HG02763 (cell line): ENCODE measurements around the gene PWWP2B.
"Not testable (repeated sequence)": the region's sequence is repeated elsewhere in the genome, so short reads cannot be mapped to it uniquely, and the experiment has no call there.

Source experiments
- ATAC-seq: cut with Tn5 transposase; IDR thresholded peaks from one replicate; pipeline ENCODE4 v1.9.1; 2021; ENCODE audit warnings: mild to moderate bottlenecking, moderate library complexity; ENCODE audit not compliant: unreplicated experiment

The PWWP2B gene

DNA sequence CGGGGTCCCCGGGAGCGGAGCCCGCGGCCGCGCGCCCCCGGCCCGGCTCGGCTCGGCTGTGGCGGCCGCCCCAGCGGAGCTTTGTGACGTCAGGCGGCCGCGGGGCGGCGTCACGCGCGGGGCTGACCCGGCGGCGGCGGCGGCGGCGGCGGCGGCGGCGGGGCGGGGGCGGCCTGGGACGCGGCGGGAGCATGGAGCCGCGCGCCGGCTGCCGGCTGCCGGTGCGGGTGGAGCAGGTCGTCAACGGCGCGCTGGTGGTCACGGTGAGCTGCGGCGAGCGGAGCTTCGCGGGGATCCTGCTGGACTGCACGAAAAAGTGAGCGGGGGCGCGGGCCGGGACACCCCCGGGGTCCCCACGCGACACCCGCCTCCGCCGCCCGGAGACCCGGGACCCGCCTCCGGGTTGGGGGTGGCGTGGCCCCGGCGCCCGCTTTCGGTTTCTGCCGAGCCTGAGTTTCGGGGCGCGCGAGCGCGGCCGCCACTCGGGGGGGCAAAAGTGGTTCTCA is at the start of gene PWWP2B:
TSS of gene PWWP2B (plus strand) at position 165 of the 506 bp plus-strand sequence. CDS start at position 192, 27 bp downstream.
- ATAC-seq: peak; percentile 50

DNA sequence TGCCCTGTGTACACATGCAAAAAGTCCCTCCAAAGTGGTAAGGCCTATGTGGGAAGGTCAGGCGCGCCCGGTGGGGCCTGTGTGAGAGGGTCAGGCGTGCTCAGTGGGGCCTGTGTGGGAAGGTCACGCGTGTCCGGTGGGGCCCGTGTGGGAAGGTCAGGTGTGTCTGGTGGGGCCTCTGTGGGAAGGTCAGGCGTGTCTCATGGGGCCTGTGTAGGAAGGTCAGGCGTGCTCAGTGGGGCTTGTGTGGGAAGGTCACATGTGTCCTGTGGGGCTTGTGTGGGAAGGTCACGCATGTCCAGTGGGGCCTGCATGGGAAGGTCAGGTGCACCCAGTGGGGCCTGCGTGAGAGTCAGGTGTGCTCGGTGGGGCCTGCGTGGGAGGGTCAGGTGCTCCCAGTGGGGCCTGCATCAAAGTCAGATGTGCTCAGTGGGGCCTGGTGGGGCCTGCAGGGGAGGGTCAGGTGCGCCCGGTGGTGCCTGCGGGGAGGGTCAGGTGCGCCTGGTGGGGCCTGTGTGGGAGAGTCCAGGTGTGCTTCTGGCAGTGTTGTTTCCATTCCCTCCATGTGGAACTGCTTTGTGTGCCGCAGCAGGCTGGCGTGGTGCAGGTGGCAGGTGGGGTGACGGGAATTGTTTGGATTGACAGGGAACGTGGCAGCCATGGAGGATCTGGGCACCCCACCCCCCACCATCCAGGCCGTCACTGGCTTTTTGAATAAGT is 49.6 kb upstream of the PWWP2B start:
- ATAC-seq: no peak

DNA sequence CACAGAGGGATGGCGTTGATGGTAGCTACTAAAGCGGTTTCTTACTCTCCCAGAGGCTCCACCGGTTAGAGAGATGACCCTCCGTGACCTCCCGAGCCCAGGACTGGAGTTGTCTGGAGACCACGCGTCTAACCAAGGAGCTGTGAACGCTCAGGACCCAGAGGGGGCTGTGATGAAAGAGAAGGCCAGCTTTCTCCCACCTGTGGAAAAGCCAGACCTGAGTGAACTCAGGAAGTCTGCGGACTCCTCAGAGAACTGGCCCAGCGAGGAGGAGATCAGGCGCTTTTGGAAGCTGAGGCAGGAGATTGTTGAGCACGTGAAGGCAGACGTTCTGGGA is 49.1 kb upstream of the PWWP2B start:
- no peak for ATAC-seq

DNA sequence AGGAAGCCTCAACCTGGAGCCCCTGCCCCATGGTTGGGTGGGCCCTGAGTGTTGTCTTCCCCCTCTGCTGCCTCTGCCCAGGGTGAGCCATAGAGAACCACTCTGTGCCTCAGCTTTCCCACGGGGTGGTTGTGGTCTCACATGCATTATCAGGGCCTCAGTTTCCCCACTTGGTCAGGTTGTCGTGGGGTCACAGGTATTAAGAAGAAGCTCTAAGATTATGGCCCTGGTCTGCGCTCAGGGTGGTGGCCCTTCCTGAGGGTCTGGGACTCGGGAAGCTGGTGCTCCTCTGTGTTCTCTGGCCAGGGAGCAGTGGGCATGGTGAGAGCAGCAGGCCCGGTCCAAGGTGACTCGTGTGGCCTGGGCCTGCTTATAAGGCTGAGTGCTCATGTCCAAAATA is 47.2 kb upstream of the PWWP2B start:
- no peak for ATAC-seq

DNA sequence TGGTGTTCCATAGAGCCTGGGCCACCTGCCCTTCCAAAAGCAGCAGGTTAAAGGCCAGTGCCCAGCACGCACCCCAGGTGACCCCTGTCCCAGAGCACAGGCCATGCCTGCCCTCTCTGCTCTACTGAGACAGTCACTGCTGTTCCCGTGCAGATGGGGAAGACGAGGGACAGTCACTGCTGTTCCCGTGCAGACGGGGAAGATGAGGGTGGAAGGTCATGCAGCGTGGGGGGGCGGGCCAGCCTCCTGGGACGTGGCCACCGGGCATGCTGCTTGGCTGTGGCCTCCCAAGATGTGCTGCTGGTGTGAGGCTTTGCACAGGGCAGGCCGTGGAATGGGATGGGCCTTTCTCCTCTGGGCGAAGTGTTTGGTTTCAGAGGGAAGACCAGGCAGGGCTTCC is 46.6 kb upstream of the PWWP2B start:
- ATAC-seq: no peak

DNA sequence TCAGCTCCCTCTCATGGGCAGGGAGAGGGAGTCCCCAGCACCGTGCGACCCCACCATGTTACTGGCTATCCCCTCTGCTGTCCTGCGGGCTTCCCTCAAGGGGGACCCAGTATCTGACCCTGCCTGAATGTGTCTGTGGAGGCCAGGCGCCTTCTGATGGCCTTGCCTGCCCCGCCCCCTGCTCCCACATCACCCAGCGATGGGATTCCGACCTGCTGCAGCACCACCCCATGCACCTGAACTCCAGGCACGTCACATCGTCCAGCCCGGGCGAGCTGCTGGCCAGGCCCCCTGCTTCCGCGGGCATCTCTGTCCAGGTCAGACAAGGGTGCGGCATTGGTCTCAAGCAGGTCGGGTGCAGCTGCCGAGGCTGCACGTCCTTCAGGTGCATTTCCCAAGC is 46.1 kb upstream of the PWWP2B start:
- ATAC-seq: no peak

DNA sequence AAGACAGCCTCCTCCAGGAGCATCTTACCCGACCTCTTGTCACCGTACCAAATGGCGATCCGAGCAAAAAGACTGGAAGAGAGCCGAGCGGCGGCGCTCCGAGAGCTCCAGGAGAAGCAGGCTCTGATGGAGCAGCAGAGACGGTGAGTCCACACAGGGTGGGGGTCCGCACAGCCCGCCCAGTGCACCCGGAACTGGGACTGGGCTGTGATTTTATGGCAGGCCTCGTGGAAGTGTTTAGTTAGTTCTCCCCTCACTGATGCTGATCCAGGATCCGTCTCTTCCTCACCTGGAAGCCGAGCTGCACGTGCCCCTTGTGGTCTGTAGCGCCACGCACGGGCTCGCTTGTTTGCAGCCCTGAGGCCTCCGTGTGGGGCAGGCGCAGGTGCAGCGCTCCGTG is 45.4 kb upstream of the PWWP2B start:
- ATAC-seq: no peak

DNA sequence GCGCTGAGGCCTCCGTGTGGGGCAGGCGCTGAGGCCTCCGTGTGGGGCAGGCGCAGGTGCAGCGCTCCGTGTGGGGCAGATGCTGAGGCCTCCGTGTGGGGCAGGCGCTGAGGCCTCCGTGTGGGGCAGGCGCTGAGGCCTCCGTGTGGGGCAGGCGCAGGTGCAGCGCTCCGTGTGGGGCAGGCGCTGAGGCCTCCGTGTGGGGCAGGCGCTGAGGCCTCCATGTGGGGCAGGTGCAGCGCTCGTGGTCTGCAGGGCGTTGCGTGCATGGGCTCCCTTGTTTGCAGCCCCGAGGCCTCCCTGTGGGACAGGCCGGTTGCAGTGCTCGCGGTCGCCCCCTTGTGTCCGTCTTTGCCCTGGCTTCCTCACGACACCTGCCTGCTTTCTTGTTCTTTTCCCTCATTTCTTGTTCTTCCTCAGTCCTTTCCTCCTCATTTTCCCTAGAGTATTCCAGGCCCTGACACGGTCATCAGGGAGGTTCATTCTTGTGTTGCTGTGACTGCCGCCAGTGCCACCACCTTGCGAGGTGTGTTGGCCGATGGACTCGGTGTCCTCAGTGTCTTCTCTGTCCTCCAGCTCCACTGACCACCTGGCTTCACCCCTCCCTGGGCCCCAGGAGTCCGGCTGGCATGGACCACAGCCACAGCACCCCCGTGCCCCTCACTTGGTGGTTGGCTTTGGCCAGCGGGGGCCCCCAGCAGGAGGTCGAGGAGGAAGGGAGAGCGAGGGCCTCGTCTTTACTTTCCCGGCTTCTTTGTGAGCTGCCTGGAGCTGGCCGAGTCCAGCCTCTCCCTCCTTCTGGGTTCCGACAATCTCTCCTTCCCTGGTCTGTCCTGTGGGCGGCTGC is 44.3 kb upstream of the PWWP2B start:
- not testable (repeated sequence) for ATAC-seq

DNA sequence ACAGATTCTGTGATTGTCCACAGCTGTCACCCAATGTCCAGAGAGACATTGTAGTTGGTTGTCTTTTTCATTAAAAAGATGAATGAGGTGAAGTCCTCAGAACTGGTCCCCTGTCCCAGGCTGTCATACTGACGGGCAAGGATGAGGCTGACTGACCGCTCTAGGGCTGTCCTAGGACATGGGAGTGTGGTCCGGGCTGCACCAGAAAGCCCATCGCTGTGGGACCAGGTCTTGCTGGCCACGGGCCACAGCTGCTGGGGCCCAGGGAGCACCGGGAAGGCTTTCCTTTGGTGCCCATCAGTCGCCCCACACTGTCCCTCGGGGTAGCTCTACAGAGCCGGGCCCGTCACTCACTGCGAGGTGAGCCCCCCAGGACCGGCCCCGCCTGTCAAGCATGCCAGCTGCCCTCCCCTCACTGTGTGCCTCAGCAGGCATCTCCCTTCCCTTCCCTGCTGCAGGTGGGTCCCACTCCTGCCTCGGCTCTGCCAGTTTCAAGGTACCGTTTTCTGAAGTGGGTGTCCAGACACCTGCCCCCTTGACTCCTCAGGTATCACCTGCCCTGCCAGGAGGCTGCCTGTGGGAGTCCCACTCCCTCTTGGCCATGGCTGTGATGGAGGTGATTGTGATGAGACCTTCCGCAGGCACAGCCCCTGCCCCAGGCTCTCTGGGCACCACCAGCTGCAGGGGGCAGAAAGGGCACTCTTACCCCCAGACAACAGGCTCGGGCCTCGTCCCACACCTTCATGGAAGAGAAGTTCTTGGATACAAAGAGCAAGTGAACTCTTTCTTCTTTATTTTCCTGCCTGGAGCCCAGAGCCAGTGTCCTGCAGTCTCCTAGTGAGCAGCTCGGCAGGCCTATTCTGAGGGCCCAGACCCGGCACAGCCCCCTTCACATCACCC is 43.3 kb upstream of the PWWP2B start:
- no peak for ATAC-seq

DNA sequence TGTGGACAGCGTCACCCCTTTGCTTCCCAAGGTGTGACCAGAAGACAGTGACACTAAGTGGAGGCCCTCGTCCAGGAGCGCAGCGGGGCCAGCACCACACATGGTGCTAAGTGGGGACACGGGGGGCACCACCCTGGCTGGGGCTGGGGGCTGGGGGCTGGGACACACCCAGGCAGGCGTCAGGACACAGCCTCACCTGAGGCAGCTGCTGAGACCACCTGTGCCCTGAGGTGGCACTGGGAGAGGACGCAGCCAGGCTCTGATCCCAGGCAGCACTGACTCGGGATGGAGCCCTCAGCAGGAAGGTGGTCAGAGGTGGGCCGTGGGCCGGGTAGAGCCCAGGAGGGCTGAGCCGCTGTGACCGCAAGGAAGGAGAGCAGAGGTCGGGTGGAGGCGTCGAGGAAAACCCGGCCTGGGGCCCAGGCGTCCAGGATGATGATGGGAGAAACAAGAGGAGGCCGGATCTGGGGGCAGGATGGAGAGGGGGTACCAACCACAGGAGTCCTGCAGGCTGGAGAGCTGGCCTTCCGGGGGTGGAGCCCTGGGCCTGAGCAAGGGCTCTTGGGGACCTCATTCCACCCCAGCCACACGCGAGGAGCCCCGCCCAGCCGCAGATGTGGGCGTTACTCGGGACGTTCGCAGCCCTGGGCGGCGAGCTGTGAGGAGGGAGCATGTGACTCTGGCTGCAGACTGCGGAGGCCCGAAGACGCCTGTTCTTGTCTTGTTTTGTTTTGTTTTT is 42.5 kb upstream of the PWWP2B start:
- no peak for ATAC-seq

DNA sequence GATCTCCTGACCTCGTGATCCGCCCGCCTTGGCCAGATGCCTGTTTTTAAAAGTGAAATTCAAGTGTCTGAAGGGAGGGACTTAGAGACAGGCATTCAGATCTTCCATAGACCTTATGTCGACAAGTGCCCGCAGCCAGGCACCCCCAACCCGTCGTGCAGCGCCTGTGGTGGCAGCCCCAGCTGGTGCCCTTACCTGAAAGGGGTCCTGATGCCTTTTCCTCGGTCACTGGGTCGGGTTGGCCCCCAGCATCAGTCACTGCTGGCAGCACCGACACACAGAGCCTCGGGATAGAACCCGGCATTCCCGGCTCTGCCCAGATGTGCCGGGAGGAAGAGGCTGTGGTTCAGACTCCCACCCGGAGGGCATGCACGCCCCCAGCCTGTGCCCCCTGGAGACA is 41.7 kb upstream of the PWWP2B start:
- ATAC-seq: no peak

DNA sequence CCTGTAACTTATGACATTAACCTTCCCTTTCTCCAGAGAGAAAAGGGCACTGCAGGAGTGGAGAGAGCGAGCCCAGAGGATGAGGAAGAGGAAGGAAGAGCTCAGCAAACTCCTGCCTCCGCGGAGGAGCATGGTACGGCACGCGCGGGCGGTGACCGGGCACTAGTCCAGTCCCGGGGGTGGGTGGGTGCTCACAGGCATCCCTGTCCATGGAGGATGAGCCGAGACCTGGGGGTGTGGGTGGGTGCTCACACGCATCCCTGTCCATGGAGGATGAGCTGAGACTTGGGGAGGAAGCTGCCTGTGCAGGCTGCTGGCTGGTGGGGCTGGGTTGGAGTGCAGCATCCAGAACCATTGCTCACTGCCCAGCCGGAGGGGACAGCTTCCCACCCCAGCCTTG is 41.2 kb upstream of the PWWP2B start:
- ATAC-seq: no peak

DNA sequence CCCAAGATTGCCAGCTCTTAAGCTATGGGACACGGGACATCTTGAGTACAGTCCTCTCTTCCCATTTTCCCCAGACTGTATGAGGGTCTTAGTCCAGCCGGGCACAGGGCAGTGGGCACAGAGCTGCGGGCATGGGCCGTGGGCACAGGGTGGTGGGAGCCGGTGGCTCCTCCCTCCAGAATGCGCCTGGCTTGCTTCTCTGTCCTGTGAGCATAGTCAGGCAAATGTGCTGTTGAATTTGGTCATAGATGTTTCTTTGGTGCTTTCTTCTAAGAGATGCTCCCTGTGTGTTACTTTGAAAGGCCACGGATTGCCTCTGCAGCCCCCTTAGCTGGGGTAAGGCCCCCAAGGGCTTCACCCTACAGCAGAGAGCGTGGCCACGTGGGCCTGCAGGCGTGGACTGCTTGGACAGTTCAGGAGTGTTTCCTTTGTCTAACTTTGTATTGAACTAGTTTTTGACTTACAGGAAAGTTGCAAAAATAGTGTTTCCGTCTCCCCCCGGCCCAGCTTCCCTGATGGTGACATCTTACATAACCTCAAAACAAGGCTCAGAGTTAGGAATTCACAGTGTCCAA is 40.3 kb upstream of the PWWP2B start:
- no peak for ATAC-seq

DNA sequence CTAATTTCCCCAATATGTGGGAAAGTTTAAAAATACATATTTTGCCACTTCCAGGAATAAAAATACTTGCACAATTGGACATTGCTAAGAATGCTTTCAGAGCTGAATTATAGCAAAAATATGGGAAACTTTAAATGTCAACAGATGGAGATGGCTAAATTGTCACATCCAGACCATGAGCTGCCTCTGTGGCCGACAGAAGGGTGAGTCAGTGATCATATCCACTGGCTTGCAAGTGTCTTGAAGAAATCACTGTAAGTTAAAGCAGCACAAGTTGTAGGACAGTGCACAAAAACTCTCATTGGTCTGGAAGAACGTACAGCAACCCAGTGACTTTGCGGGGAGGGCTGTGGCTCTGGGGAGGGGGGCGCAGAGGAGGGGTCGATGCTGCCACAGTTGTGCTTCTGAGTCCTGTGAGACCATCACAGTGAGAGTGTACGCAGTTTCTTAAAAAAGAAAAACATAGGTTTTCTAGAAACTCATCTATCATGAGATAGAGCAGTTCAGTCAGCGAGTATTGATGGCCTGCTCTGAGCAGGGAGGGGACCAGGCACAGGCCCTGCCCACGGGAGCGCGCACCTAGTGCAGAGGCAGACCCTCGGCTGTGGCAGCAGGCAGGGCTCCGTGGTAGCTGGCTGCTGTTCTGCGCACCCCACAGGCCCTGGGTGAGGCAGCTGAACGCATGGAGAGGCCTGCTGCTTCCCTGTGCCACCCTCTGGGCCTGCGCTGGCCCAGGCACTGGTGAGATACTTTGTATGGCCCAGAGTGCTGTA is 39.5 kb upstream of the PWWP2B start:
- ATAC-seq: no peak

DNA sequence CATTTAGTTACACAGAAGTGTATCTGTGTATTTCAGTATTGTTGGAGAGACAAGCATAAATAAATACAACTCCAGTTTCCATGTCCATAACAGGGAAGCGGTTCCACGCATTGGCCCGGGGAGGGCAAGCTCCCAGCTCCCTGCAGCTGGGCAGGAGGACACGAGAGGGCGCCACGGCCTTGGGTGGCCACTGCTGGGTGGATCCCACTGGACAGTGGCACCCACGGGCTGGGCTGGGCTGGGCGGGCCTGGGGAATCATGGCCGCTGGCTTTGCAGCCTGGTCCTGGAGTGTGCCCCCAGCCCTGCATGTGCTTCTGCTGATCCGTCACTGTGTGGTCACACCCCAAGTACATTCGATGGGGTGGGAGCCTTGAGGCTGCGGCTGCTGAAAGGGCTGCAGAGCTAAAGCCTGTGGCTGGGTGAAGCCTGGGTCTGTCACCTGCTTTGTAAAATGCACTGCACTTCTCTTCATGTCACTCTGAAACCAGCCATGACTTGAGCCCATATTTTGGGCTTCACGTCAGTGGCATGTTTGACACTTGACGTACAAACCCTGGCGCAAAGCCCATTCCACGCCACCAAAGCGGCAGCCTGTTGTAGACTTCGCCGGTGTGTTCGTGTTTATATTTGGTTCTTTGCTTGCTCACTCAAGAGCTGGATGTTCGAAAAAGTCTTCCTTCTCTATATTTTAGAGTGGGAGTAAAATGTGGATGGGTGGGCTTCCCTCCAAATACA is 37.5 kb upstream of the PWWP2B start:
- ATAC-seq: no peak

DNA sequence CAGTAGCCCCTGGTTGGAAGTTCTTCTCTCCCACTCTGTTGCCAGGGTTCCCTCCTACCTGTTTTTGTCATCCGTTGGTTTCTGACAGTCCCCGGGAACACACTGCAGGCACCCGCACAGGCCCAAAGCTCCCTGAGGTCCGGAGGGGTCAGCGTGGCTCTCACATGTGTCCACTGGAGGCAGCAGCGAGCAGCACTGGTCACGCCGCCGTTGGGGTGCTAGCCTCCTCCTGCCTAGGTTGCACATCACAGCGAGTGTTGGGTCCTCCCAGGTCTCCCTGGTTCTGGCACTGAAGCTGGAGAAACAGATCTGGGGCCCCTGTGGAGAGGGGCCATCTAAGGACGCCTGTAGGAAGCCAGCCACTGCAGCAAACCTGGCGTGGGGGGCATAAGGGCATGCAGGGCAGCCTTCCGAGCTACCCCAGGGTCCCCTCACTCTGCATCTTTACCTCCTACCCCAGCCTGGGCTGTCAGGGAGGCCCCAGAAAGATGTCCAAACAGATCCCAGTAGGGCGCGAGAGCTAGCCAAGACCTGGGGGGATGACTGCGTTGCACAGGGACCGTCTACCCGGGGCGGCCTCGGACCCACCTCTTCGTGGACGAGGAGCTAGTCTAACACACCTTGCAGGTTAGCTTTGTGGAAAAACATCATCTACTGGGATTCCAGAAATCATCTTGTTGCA is 36.1 kb upstream of the PWWP2B start:
- no peak for ATAC-seq

DNA sequence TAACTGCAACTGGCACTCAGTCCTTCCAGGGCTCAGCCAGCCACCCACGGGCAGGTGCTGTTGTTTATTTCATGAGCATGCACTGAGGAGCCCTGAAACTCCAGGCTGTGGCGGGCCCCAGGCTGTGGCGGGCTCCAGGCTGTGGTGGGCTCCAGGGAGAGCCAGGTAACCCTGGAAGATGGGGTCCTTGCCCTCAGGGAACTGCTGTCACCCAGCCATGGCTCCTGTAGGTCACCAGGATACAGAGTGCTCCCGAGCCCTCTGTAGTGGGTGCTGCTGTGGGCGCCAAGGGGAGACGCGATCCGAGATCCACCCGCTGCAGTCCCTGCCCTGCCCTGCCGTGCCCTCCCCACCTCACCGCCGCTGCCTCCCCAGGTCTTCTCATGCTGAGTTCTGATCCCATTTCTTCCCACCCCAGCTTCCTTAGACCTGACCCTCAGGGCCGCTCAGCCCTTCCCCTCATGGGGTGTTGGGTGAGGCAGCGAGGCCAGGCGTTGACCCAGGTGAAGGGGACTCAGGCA is 35.4 kb upstream of the PWWP2B start:
- ATAC-seq: no peak

DNA sequence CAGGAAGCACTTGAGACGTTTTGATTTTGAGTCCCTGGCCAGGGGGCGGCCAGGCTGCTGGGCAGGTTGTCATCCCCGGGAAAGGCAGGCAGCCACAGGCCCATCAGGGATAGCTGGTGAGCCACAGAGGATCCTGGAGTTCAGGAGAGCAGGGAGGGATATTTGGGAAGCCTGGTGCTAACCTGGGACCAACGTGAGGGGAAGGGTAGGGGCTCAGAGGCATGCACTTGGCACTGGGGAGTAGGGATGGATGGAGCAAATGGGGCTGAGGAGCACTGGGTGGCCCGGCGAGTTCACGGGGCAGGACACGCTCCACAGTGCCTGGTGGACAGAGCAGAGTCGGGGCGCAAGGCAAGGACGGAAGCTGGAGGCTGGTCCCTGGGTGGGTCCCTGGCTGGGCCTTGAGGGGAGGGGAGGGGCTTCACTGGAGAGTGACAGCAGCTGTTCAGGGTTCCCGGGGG is 34.8 kb upstream of the PWWP2B start:
- ATAC-seq: no peak
